SK-N-SH (cell line): ENCODE measurements around the gene CDC6. TPM values are rescaled to one million over a fixed set of nuclear protein-coding genes. Genes with fewer than 3 reads are reported as not detected.

ENCODE experiments used
- CTCF ChIA-PET: fragments of 300-600, 350-600 bp; formaldehyde crosslinking; extraction: SDS; loops from one replicate; lab custom pipeline; 2021; lab: Yijun Ruan, JAX
- POLR2A ChIA-PET: fragments of 350-600 bp; sonication (Branson Sonifier 250); formaldehyde crosslinking; extraction: SDS; loops from one replicate; lab custom pipeline; 2020; ENCODE audit warnings: antibody characterized with exemption, inconsistent platforms; lab: Yijun Ruan, JAX
- DNase-seq: peaks from one replicate; pipeline ENCODE4 v3.0.0; 2012
- H2AFZ ChIP-seq: fragments of 200-600 bp; sonication (generic); 2 replicates; pipeline ENCODE4 v1.8.1; 2016; ENCODE audit warnings: antibody characterized with exemption, mild to moderate bottlenecking, low read depth
- H3F3A ChIP-seq: fragments of 200-600 bp; sonication (generic); replicated peaks from 2 replicates; pipeline ENCODE3; 2016; ENCODE audit warnings: antibody characterized with exemption, mild to moderate bottlenecking; ENCODE audit not compliant: insufficient read depth
- H3K27ac ChIP-seq, 2 experiments: fragments of 200-500 bp in 1 of 2; fragments of 200-600 bp in 1 of 2; sonication (Bioruptor generic) in 1 of 2; sonication (generic), shearing (Covaris generic) in 1 of 2; 2 replicates each; pipeline versions ENCODE4 v1.5.1 to v1.6.1; 2014 to 2016; ENCODE audit warnings: low read depth in 2 of 2, inconsistent platforms in 1 of 2, low read length in 1 of 2, mild to moderate bottlenecking in 1 of 2, mixed read lengths in 1 of 2
- H3K27me3 ChIP-seq: fragments of 200-600 bp; sonication (generic), shearing (Covaris generic); 2 replicates; pipeline ENCODE4 v1.6.1; 2016; ENCODE audit warnings: mixed run types; ENCODE audit not compliant: insufficient read depth
- H3K36me3 ChIP-seq, 2 experiments: fragments of 200-500 bp in 1 of 2; fragments of 200-600 bp in 1 of 2; sonication (Bioruptor generic) in 1 of 2; sonication (generic) in 1 of 2; replicated peaks in 1 of 2; 2 replicates each; pipeline versions ENCODE3 to v1.5.1; 2014 to 2016; ENCODE audit warnings: low read length in 1 of 2, mild to moderate bottlenecking in 1 of 2; ENCODE audit not compliant: insufficient read depth in 2 of 2, control insufficient read depth in 1 of 2
- H3K4me1 ChIP-seq, 2 experiments: fragments of 200-500 bp in 1 of 2; fragments of 200-600 bp in 1 of 2; sonication (Bioruptor generic) in 1 of 2; sonication (generic), shearing (Covaris generic) in 1 of 2; 2 replicates each; pipeline versions ENCODE4 v1.5.1 to v1.6.1; 2014 to 2016; ENCODE audit warnings: low read depth in 1 of 2, low read length in 1 of 2, mixed run types in 1 of 2; ENCODE audit not compliant: insufficient read depth in 2 of 2, control insufficient read depth in 1 of 2
- H3K4me2 ChIP-seq: fragments of 200-600 bp; sonication (generic), shearing (Covaris generic); 2 replicates; pipeline ENCODE4 v1.6.1; 2017; ENCODE audit warnings: mixed run types
- H3K4me3 ChIP-seq, 2 experiments: fragments of 200-500 bp in 1 of 2; fragments of 200-600 bp in 1 of 2; sonication (Bioruptor generic) in 1 of 2; sonication (generic), shearing (Covaris generic) in 1 of 2; 2 replicates each; pipeline versions ENCODE4 v1.5.1 to v1.8.1; 2014 to 2016; ENCODE audit warnings: low read depth in 2 of 2, inconsistent platforms in 1 of 2, low read length in 1 of 2, mild to moderate bottlenecking in 1 of 2, mixed read lengths in 1 of 2, moderate library complexity in 1 of 2
- H3K79me2 ChIP-seq: fragments of 200-600 bp; sonication (generic); 2 replicates; pipeline ENCODE4 v1.8.1; 2017; ENCODE audit warnings: mild to moderate bottlenecking; ENCODE audit not compliant: insufficient read depth
- H3K9ac ChIP-seq: fragments of 200-600 bp; sonication (generic); 2 replicates; pipeline ENCODE4 v1.6.1; 2017; ENCODE audit warnings: mixed run types
- H3K9me2 ChIP-seq: fragments of 200-600 bp; sonication (generic); 2 replicates; pipeline ENCODE4 v1.6.1; 2017; ENCODE audit warnings: mixed run types
- H3K9me3 ChIP-seq: fragments of 200-600 bp; sonication (generic); 2 replicates; pipeline ENCODE4 v1.6.1; 2017; ENCODE audit warnings: mixed run types, mild to moderate bottlenecking, moderate library complexity
- H4K20me1 ChIP-seq: fragments of 200-600 bp; sonication (generic); 2 replicates; pipeline ENCODE4 v1.6.1; 2017; ENCODE audit warnings: mild to moderate bottlenecking, mixed run types; ENCODE audit not compliant: insufficient read depth
- CHD2 ChIP-seq: fragments of 150-350 bp; IDR thresholded peaks from 2 replicates; pipeline ENCODE4 v1.6.1; 2018; ENCODE audit warnings: low read length; ENCODE audit not compliant: partially characterized antibody
- ELF1 ChIP-seq: IDR thresholded peaks from 2 replicates; pipeline ENCODE4 v1.4.0; 2012
- EP300 ChIP-seq, 2 experiments: IDR thresholded peaks; 2 replicates each; pipeline versions ENCODE4 v1.4.0 to v1.6.1; 2012; ENCODE audit warnings: borderline replicate concordance in 1 of 2, low read depth in 1 of 2, low read length in 1 of 2
- FOXJ3 ChIP-seq: sonication (generic); formaldehyde crosslinking; IDR thresholded peaks from 2 replicates; pipeline ENCODE4 v1.5.1; 2020; ENCODE audit warnings: mild to moderate bottlenecking, missing genetic modification reagents
- FOXM1 ChIP-seq: IDR thresholded peaks from 2 replicates; pipeline ENCODE4 v1.4.0; 2012; ENCODE audit warnings: low read depth, mild to moderate bottlenecking
- GATA2 ChIP-seq: sonication (generic); formaldehyde crosslinking; IDR thresholded peaks from 2 replicates; pipeline ENCODE4 v1.5.0; 2020; ENCODE audit warnings: mild to moderate bottlenecking, missing genetic modification reagents
- IRF3 ChIP-seq: fragments of 150-350 bp; IDR thresholded peaks from 2 replicates; pipeline ENCODE4 v1.6.1; 2016; ENCODE audit warnings: mild to moderate bottlenecking, low read depth, low read length
- MAX ChIP-seq: IDR thresholded peaks from 2 replicates; pipeline ENCODE4 v1.4.0; 2012; ENCODE audit warnings: low read depth
- MXI1 ChIP-seq: IDR thresholded peaks from 2 replicates; pipeline ENCODE4 v1.6.1; 2012; ENCODE audit warnings: mild to moderate bottlenecking, low read depth, low read length, improper control_type of control experiment
- PBX3 ChIP-seq: IDR thresholded peaks from 2 replicates; pipeline ENCODE4; 2012
- RCOR1 ChIP-seq: fragments of 150-350 bp; IDR thresholded peaks from 2 replicates; pipeline ENCODE4 v1.6.1; 2017; ENCODE audit warnings: antibody characterized with exemption, low read length
- RFX5 ChIP-seq: IDR thresholded peaks from 2 replicates; pipeline ENCODE4 v1.6.1; 2012; ENCODE audit warnings: mild to moderate bottlenecking, improper control_type of control experiment, low read length
- RXRA ChIP-seq: IDR thresholded peaks from 2 replicates; pipeline ENCODE4 v1.4.0; 2012; ENCODE audit warnings: low read depth, mild to moderate bottlenecking, borderline replicate concordance
- SIN3A ChIP-seq: IDR thresholded peaks from 2 replicates; pipeline ENCODE4 v1.6.1; 2012; ENCODE audit warnings: low read depth, mild to moderate bottlenecking, low read length, moderate library complexity, borderline replicate concordance
- TAF1 ChIP-seq: IDR thresholded peaks from 2 replicates; pipeline ENCODE4 v1.6.1; 2012; ENCODE audit warnings: low read depth, mild to moderate bottlenecking, low read length, moderate library complexity, borderline replicate concordance
- USF2 ChIP-seq: fragments of 150-350 bp; IDR thresholded peaks from 2 replicates; pipeline ENCODE4 v1.6.1; 2017; ENCODE audit warnings: antibody characterized with exemption, low read length, low read depth, borderline replicate concordance
- WGBS: methylation state at CpG from one replicate; pipeline ENCODE4 v1.1.6; 2017; ENCODE audit warnings: low lambda C conversion rate; 5-methylcytosine and 5-hydroxymethylcytosine counted together
- polyA plus RNA-seq, 3 experiments: library from polyadenylated mRNA; depleted of rRNA; stranded (reverse); fragments of >200 nt; gene quantifications; 2 replicates each; pipeline ENCODE4 v1.2.3, GENCODE V29; 2012

The CDC6 gene
- polyA plus RNA-seq, 1 of the 3 experiments (the other 2 are of a cell fraction) = 12.7 TPM

- TF ChIP-seq MAX = no peak
Observed at GRCh38 chr17:40343219-40344119, 55.8 kb downstream of the CDC6 start (continued).

GRCh38 chr17:40344421-40345160 is 56.9 kb downstream of the CDC6 start:
- Histone ChIP-seq H3K9me2 (no peaks in the 10 kb centered on the region), H3K4me3 (peak overlapping the region; percentile 69 to 78), H2AFZ (no peak overlapping the region), H3K9ac (peak overlapping the region; percentile 75; the same call in 1 of the 2 replicates), H3K4me1 (peaks cover 59 to 80% of the 10 kb centered on the region in 2 experiments), H3K36me3 (peaks cover 14 to 17% of the 10 kb centered on the region in 2 experiments), H3K27ac (peak overlapping the region; percentile 69 to 99), H3K27me3 (no peaks in the 10 kb centered on the region), H3K9me3 (no peaks in the 10 kb centered on the region), H3K79me2 (peaks cover 95% of the 10 kb centered on the region), H3F3A (peaks cover 13% of the 10 kb centered on the region), H3K4me2 (peak overlapping the region; percentile 97), H4K20me1 (peaks cover 54% of the 10 kb centered on the region)
- TF ChIP-seq TAF1 (no peak), ELF1 (no peak), PBX3 (peak; percentile 11; the same call in 1 of the 2 replicates), RFX5 (no peak)
- DNase-seq = no peak
- 62% methylated on average over 6 of the region's 7 CpGs for WGBS
- ChIA-PET POLR2A (interaction anchor here (1.2 to 2.5 kb wide), 2 partner anchors 32 to 37 kb away, joined by 4 to 8 read pairs; no protein-coding TSS in a partner anchor), CTCF (interaction anchor here (0.6 to 57.6 kb wide), 7 partner anchors 8 to 275 kb away, joined by 3 to 1706 read pairs (median 6); partner anchors contain the start of genes CDC6 and RARA)

GRCh38 chr17:40345161-40345993 is 57.7 kb downstream of the CDC6 start:
- Histone ChIP-seq H3K9me2 (no peaks in the 10 kb centered on the region), H4K20me1 (peaks cover 54% of the 10 kb centered on the region), H3K27ac (peak overlapping the region; percentile 69 to 99), H3K27me3 (no peaks in the 10 kb centered on the region), H3F3A (peaks cover 6% of the 10 kb centered on the region), H3K36me3 (peaks cover 13 to 20% of the 10 kb centered on the region in 2 experiments), H3K9ac (peak overlapping the region; percentile 64; the same call in 1 of the 2 replicates), H3K4me2 (peak overlapping the region; percentile 97), H2AFZ (no peak overlapping the region), H3K4me3 (peak overlapping the region; percentile 69 to 78), H3K79me2 (peaks cover 90% of the 10 kb centered on the region), H3K9me3 (no peaks in the 10 kb centered on the region), H3K4me1 (peaks cover 67 to 81% of the 10 kb centered on the region in 2 experiments)
- CTCF ChIA-PET = interaction anchor here (0.9 to 57.6 kb wide), 7 partner anchors 9 to 153 kb away, joined by 3 to 1706 read pairs (median 6); partner anchors contain the start of genes CDC6 and RARA
- WGBS = 30% methylated on average over 33 of the region's 45 CpGs
- POLR2A ChIA-PET = interaction anchor here (0.9 to 2.5 kb wide), 2 partner anchors 13 to 38 kb away, joined by 3 to 8 read pairs; no protein-coding TSS in a partner anchor
- DNase-seq = peak; percentile 74
- TF ChIP-seq FOXM1 (no peak), RCOR1 (peak; percentile 32; the same call in 1 of the 2 replicates), ELF1 (no peak), RXRA (0 out of 2 replicates have a peak, but pooled peaks have one; percentile 49), IRF3 (no peak), EP300 (IDR thresholded peaks at IDR 0.05; ENCODE audit: borderline replicate concordance in 1 of 2, low read depth in 1 of 2, low read length in 1 of 2) (0 out of 4 replicates have a peak, but pooled peaks of 1 of the 2 experiments have one; percentile 33), SIN3A (0 out of 2 replicates have a peak, but pooled peaks have one; percentile 23), FOXJ3 (CRISPR knock-in tag) (no peak), USF2 (no peak), MXI1 (peak; percentile 79), CHD2 (peak; percentile 9), GATA2 (CRISPR knock-in tag) (peak; percentile 50; the same call in 1 of the 2 replicates)
